SHP77 (cell line): ENCODE results near the gene TBL1XR1.
"Not testable (repeated sequence)": the region's sequence is repeated elsewhere in the genome, so short reads cannot be mapped to it uniquely, and the experiment has no call there.

Experiments
- DNase-seq, 2 experiments: peaks; one replicate each; lab custom pipeline; 2025; lab: John Stamatoyannopoulos, UW

Gene TBL1XR1

DNA sequence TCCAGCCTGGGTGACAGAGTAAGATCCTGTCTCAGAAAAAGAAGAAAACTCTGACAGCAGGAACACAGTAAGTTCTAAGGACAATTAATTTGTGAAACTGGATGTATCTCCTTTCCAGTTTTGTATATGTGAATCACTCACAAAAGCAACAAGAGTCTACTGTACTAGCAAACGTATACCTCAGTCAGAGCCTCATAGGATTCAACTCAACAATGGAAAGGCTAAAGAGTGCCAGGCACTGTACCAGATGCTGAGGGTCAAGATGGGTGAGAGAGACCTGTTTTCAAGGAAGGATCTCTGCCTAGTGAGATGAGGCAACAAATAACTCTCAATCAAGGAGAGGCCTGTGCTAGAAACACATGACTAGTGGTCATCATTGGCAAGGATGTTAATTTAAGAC is 14.9 kb downstream of the TBL1XR1 start:
- no peak for DNase-seq

DNA sequence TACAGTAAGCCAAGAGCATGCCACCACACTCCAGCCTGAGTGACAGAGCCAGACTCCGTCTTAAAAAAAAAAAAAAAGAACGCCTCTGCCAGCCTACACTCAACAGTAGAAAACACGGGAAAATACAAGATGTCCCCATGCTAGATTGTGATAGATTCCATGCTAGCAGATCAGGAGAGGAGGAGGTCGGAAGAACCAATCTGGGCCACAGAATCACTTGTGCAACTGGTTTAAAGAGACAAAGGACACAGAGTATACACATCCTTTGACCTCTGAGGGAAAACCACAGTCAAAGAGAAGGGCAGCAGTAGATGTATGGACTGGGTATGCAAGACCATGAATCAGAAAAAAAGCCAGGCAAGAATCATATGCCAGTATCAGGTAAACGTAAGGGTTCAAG is 15.9 kb downstream of the TBL1XR1 start:
- DNase-seq: no peak

DNA sequence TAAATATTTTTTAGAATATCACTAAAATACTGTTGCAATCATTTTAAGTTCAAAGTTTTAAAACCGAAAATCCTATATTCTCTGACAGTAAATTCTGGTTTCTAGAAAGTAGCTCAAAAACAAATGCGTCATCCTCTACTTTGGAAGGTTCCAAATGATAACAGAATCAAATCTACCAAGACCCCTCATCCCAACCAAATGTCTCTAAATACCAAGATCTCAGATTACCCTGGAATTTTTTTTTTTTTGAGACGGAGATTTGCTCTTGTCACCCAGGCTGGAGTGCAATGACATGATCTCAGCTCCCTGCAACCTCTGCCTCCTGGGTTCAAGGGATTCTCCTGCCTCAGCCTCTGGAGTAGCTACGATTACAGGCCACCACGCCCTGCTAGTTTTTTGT is 16.8 kb downstream of the TBL1XR1 start:
- no peak for DNase-seq

DNA sequence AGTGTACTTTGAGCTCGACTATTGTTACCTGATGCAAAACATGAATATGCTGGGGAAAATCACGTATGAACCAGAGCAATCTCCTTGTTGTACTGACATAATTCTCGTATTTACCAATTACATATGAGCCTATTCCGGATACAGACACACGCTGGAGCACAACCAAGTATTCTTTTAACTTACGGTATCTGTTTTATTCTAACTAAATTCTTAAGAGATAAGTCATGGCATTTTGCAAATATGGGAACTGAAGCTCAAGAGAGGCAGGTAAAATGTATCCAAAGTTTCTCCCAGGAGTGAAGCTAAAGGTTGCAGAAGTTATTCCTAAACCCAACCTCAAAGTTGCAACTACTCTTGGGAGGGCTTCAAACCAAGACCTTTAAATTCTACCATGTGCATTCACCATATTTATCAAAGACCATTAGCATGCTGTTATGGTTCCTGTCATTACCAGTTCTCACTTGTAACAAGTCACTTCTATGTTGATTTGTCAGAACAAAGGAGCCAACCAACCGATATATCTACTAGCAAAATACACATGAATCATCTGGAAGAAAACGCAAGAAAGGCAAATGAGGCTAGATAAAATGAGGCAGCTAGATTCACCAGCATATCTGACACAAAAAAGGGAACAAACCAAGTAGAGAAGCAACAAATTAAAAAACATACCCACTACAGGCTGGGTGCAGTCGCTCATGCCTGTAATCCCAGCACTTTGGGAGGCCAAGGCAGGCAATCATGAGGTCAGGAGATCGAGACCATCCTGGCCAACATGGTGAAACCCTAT is 17.8 kb downstream of the TBL1XR1 start:
- DNase-seq: no peak

DNA sequence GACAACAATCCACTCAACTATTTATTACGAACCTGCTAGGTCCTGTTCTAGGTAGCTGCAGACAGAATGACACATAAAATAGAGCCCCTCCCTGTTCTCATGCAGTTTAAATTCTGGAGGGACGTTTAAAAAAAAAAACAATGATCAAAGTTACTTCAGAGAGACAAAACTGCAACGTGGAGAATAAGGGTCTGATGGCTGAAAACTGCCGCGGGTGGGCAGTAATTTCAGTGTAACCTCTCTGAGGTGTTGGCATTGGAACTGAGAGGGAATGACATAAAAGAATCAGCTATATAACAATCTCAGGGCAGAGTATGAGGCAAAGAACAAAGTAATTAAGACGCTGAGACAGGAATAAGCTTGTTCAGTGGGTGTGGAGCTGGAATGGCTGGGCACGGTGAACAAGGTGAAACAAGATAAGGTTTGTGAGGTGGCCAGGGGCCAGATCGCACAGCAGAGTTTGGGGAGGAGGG is 19.5 kb downstream of the TBL1XR1 start:
- no peak for DNase-seq

DNA sequence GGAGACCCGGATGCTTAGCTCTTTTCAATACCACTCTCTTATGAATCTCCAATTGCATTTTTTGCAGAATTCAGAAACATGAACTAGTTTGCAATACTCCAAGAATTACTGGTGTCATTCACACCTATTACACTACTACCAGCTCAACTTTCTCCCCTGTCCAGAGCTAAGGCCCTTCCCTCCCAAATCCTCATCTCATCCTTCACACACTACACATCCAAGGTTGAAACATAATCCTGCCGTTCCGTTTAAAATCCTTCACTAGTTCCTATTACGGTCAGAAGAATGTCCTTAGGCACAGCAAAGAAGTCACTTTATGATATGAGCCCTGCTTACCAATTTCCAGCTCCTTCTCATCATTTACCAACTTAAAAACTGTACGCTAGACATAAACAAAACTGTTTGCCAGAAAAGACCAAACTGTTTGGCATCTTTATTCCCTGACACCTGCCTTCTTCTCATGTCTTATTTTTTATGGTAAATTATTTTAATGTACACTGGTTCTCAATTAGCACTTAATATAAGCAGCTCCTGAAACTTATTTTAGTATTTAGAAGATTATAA is 22.6 kb downstream of the TBL1XR1 start:
- DNase-seq: no peak

DNA sequence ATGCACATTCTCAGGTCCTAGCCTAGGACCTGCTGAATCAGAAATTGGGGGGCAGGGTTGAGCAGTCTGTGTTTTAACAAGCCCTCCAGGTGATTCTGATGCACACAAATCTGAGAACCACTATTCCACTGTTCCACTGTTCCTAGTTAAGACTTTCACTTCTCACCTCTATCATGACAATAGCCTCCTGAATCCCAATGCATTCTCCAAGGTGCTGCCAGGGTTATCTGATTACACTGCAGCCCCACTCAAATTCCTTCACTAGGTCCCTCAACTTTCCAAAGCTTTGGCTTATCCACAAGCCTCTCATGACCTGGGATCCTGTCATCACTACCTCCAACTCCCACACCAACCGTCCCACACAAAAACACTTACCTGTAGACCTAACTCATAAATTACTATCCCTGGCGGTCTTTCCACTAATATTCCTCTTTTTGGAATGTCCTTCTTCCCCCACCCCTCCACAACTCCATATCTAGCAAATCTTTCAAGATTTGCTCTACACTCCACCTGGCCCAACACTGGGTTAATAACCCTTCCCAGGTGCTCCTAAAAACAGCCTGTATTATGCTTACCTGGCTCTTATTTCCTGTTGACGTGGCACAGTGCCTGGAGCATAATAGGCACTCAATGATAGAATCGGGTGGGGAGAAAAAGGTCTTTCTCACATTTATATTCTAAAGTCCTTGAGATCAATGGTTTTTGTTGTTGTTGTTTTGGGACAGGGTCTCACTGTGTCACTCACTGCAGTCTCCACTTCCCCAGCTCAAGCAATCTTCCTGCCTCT is 27.2 kb downstream of the TBL1XR1 start:
- DNase-seq: no peak

DNA sequence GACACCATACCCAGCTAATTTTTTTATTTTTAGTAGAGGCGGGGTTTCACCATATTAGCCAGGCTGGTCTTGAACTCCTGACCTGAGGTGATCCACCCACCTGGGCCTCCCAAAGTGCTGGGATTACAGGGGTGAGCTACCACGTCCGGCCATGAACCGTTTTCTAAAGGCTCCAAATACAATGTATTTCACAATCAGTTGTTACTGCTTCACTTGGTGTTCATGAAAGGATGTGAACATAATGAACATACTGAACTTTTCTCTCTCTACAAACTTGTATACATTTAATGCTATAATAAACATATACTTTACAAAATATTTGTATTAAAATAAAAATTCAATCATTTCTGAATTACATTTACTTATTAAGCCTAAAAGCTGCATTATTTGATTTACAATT is 28.9 kb downstream of the TBL1XR1 start:
- no peak for DNase-seq

DNA sequence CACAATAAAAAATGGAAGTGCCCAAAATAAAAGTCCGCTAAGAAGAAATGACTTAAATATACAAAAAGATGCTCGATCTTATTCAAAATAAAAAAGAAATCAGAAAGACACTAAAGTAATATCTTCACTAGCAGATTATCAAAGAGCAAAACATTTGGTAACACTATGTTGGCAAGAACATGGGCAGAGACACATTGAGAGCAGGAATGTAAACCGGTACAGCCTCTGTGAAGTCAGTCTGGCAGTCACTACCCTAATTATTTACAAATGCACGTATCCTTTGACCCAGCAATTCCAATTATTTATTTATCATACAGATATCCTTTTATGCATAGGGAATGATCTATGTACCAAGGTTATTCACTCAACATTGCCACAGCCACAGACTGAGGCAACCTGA is 34.5 kb downstream of the TBL1XR1 start:
- DNase-seq: no peak

DNA sequence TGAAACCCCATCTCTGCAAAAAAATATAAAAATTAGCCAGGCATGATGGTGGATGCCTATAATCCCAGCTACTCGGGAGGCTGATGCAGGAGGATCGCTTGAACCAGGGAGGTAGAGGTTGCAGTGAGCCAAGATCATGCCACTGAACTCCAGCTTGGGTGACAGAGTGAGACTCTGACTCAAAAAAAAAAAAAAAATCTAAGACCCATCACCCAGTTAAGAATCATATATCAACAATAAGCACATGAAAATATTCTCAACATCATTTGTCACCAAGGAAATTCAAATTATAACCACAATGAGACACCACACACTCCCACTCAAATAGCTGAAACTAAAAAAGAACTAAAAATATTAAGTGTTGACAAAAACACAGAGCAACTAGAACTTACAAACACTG is 35.7 kb downstream of the TBL1XR1 start:
- DNase-seq: not testable (repeated sequence)

DNA sequence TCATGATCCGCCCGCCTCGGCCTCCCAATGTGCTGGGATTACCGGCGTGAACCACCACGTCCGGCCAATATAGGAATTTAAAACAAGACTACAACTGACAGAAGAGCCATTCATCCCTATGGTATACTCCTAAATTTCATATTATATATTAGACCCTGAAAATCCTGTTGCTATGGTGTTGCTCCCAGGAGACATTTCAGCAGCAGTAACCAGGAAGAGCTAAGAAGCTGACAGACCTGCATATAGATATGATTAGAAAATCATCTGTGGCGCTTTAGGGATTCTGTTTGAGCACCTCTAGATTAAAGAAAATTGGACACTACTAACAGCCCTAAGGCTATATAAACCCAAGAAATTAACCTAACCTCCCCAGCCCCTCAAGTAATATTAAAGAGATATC is 38.8 kb downstream of the TBL1XR1 start:
- no peak for DNase-seq

DNA sequence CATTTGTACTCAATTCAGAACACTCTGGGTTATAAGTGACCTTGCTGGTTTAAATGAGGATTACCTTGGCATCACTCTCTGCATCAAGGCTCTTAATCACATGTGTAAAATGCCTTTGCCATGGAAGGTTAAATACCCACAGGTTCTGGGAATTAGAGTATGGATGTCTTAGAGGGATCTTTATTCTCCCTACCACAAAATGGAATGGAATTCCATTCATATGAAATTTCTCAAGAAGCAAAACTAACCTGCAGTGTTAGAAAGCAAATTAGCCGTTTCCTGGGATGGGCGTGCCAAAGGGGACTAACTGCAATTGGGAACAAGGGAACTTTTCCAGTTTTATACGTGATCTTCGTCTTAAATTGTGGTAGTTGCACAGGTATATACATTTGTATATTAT is 39.8 kb downstream of the TBL1XR1 start:
- DNase-seq: no peak

DNA sequence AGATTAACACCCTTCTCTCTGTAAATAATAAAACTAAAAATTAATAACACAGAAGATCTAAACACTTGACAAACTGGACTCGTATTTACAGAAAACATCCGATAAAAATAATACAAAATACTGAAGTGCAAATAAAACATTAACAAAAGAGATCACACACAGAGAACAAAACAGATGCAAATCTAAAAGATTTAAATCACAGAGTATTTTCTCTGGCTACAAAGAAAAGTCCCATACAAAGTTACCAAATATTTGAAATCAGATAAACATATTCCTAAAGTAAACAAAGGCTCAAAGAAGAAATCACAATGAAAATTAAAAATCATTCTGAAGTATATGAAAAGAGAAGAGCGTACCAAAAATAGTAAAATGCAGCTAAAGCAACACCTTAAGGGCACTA is 42.5 kb downstream of the TBL1XR1 start:
- no peak for DNase-seq

DNA sequence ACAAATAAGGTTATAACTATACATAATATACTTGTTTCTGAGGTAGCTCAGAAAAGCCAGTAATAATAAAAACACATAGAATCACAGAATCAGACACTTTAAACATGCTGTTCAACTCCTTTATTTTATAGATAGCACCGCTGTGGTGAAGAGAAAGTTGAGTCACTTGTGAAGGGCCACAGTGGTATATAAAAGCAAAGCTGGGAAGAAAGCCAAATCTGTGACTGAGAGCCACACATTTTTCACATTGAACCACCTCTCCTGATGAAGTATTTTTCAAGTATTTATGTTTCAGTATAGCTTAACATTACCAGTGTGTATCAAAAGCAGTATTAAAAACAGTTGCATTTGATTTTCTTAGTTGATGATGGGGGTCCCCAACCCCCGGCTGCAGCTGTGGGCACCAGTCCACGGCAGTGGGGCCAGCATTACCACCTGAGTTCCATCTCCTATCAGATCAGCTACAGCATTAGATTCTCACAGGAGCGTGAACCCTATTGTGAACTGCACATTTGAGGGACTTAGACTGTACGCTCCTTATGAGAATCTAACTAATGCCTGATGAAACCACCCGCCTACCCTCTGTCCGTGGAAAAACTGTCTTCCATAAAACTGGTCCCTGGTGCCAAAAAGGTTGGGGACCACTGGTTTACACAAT is 46.2 kb downstream of the TBL1XR1 start:
- DNase-seq: peak; percentile 11 to 12

DNA sequence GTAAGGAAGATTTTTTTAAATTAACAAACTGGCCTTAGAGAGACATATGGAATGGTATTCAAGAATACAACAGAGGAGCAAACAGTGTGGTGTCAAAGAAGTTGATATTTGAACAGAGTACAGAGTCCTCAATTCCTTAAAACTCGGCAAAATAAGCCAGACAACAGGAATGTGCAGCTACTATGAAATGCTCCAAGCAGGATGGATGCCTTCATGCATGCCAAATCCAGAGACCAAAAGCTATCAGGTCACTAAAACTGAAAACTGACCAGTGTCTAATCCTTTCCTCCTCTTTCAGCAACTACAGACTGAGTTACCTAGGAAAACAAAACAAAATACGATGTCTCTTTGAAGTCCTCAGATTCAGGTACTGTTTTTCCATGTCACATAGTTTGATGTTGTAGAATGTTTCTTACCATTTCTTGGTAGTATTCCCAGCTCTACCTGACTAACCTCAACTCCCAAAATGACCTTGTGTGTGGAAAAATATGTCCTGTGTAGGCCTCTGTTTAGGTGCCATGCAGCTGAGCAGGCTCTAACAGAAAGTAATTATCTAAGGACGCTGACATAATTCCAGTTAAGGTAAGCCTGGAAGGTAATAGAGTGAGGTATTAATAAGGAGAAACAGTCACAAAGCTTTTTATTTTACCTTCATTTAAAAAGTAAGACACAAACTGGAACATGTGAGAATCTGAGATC is 46.9 kb downstream of the TBL1XR1 start:
- no peak for DNase-seq

DNA sequence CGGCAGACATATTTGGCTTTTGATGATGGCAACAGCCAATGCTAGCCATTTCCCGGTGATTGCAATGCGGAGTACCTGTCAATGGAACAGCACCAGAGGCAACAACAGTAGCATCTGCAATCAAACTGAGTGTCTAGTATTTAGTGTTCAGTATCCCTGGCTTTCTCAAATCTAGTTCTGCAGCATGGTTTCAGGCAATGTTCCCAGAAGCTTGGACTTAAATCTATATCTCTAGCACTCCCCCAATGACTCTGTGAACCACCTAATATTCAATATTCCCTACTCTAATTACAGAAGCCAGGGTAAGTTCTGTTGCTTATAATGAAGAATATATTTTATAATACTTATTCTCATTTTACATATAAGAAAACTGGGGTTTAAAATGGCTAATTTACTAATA is 48.2 kb downstream of the TBL1XR1 start:
- no peak for DNase-seq

DNA sequence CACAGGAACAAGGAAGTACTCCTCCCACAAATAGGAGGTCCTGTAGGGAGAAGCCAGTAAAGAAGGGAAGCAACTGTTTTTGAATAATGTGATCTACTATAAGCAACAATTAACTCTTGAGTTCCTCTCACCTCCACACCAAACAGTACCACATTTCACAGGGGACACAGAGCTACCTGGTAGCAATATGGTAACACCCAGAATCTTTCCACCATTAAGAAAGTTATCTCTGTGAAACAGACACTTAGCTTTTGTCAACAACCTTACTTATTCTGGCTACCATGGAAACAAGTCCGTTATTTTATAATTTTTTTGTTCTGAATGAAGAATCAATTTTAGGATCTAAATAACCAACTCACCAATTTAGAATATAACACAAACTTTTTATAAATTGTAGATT is 49.5 kb downstream of the TBL1XR1 start:
- DNase-seq: no peak

DNA sequence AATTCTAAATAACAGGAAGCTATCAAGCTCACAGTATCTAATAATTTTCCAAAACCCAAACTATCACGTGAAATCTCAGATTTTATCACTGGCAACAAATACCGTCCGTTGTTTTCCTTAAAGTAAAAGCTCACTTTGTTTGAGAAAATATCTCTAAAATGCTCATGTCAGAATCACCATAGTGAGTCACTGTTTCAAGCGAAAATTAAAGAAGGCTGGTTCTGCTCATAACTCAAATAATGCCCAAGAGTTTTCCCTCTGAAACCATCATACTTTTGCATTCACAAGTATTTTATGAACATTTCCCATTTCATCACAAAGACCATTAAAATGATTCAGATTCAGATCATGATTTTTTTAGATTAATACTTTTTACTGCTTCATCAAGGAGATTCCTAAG is 50.6 kb downstream of the TBL1XR1 start:
- DNase-seq: no peak

DNA sequence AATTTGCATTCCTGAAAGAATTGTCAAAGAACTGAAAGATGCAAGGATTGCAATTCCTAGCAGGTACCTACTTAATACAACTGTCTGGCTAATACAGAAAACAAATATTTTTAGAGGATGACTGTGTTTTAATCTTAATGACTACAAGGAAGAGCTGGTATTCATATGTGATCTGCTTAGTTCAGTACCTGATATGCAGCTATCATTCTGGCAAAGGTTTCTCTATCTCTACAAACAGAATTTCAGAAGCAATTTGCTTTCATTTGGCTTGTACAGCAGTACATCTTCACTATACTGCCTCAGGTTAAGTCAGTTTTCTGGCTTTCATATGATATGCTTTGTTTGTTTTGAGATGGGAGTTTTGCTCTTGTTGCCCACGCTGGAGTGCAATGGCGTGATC is 51.3 kb downstream of the TBL1XR1 start:
- no peak for DNase-seq

DNA sequence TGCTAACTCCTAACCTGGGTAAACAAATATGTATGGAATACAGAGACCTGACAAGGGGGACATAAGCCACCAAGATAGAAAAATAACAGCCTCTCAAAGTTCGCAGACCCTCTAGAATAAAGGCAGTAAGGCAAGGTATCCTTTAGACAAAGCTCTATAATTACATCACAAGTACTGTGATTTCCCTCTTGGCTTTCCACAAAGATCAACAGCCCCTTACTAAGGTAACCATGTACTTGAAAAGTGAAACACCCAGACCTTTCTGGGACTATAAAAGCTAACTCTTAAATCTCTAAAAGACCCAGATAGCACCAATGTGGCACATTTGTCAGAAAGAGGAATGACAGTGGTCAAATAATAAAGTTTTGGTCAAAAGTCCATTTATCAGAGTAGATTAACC is 51.9 kb downstream of the TBL1XR1 start:
- no peak for DNase-seq

DNA sequence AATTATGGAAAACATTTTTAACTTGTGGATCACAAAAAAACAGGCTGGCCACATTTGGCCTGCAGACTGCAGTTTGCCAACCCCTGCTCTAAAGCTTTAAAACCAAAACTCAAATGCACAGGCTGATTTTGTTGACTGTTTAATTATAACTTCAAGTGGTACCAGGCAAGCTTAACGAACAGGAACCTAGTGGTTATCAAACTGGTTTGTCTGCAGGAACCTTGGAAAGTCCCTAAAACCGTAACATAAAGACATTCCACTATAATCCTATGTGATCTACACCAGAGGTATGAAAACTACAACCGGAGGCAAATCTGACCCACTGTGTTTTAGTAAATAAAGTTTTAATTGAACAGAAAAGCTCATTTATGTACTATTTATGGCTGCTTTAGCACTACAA is 52.4 kb downstream of the TBL1XR1 start:
- DNase-seq: no peak
